GM18951 (cell line): ENCODE data around the gene GHR.
"Not testable (repeated sequence)": the region's sequence is repeated elsewhere in the genome, so short reads cannot be mapped to it uniquely, and the experiment has no call there.

ENCODE experiments used
- POLR2A ChIP-seq: IDR thresholded peaks from 4 replicates; pipeline ENCODE4 v1.6.1; 2011; ENCODE audit warnings: mild to moderate bottlenecking; ENCODE audit not compliant: insufficient read length, insufficient read depth; ENCODE audit errors: extremely low read depth
- in situ Hi-C: fragments of 300-500 bp; cut with MboI; formaldehyde crosslinking; loops from one replicate; pipeline ENCODE4 v1.12.0; 2022; ENCODE audit warnings: low sequenced_read_pairs, mixed read lengths, inconsistent platforms; ENCODE audit not compliant: unreplicated experiment

GHR gene

GRCh38 chr5:42655982-42656650 lies 232.9 kb downstream of the GHR start:
- TF ChIP-seq POLR2A: no peak
- in situ Hi-C loops: no loop called here

GRCh38 chr5:42656651-42657015 lies 233.4 kb downstream of the GHR start:
- in situ Hi-C loops: no loop called here

DNA sequence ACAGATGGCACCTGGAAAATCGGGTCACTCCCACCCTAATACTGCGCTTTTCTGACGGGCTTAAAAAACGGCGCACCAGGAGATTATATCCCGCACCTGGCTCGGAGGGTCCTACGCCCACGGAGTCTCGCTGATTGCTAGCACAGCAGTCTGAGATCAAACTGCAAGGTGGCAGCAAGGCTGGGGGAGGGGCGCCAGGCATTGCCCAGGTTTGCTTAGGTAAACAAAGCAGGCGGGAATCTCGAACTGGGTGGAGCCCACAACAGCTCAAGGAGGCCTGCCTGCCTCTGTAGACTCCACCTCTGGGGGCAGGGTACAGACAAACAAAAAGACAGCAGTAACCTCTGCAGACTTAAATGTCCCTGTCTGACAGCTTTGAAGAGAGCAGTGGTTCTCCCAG lies 236.6 kb downstream of the GHR start:
- in situ Hi-C loops: not testable (repeated sequence)

More at GRCh38 chr5:42656651-42657015, 233.4 kb downstream of the GHR start:
- TF ChIP-seq POLR2A: no peak

DNA sequence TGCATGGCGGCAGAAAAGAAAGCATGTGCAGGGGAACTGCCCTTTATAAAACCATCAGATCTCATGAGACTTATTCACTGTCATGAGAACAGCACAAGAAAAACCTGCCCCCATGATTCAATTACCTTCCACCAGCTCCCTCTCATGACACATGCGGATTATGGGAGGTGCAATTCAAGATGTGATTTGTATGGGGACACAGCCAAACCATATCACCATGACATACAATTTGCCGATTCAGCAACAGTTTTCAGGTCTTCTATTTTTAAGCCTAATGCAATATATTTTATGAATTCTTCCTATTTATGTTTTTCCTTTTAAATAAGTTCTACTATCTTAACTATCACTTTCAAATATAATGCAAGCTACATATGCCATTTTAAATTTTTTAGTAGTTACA lies 242.6 kb downstream of the GHR start:
- TF ChIP-seq POLR2A: no peak

GRCh38 chr5:42666869-42667268 lies 243.6 kb downstream of the GHR start:
- TF ChIP-seq POLR2A: no peak
- in situ Hi-C loops: no loop called here

More for the DNA sequence above, 242.6 kb downstream of the GHR start:
- in situ Hi-C loops: no loop called here

GRCh38 chr5:42668254-42668653 lies 245.0 kb downstream of the GHR start:
- in situ Hi-C loops: no loop called here
- TF ChIP-seq POLR2A: no peak

- TF ChIP-seq POLR2A: no peak
- in situ Hi-C loops: no loop called here
Measured at GRCh38 chr5:42672925-42673324, 249.7 kb downstream of the GHR start.

- TF ChIP-seq POLR2A: no peak
- in situ Hi-C loops: no loop called here
Measured at GRCh38 chr5:42675602-42676001, 252.4 kb downstream of the GHR start.

GRCh38 chr5:42676362-42676761 lies 253.1 kb downstream of the GHR start:
- TF ChIP-seq POLR2A: no peak
- in situ Hi-C loops: no loop called here

DNA sequence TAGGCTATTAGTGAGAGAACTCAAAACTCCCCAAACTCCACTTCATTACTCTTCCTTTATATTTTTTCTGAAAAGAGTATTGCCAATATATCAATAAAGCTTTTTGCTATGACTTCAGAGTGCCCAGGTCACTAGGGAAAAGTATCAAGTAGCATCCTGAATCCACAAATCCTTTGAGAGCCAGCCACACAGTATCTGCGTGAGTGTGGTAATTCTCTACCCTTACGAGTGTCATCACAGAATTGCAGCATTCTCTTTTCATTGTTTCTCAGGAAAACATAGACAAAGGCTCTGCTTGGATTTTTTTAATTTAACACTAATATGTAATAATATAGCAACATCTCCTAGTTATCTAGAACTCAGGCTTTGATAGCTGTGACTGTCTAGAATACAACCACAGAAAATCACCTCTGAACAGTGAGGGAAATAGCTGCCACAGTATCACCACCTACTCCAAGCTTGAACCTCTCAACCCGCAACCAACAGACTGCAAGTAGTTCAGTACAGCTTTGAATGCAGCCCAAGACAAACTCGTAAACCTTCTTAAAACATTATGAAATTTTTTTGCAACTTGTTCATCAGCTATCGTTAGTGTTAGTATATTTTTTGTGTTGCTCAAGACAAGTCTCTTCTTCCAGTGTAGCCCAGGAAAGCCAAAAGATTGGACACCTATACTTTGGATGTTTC lies 254.1 kb downstream of the GHR start:
- in situ Hi-C loops: no loop called here
- TF ChIP-seq POLR2A: no peak

- in situ Hi-C loops: no loop called here
- no peak for TF ChIP-seq POLR2A
Measured at GRCh38 chr5:42680046-42680445, 256.8 kb downstream of the GHR start.

DNA sequence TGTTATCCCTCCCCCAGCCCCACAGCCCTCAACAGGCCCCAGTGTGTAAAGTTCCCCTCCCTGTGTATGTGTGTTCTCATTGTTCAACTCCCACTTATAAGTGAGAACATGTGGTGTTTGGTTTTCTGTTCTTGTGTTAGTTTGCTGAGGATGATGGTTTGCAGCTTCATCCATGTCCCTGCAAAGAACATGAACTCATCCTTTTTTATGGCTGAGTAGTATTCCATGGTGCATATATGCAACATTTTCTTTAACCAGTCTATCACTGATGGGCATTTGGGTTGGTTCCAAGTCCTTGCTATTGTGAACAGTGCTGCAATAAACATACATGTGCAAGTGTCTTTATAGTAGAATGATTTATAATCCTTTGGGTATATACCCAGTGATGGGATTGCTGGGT lies 261.8 kb downstream of the GHR start:
- in situ Hi-C loops: not testable (repeated sequence)

GRCh38 chr5:42689391-42689790 lies 266.2 kb downstream of the GHR start:
- in situ Hi-C loops: no loop called here
- TF ChIP-seq POLR2A: no peak

DNA sequence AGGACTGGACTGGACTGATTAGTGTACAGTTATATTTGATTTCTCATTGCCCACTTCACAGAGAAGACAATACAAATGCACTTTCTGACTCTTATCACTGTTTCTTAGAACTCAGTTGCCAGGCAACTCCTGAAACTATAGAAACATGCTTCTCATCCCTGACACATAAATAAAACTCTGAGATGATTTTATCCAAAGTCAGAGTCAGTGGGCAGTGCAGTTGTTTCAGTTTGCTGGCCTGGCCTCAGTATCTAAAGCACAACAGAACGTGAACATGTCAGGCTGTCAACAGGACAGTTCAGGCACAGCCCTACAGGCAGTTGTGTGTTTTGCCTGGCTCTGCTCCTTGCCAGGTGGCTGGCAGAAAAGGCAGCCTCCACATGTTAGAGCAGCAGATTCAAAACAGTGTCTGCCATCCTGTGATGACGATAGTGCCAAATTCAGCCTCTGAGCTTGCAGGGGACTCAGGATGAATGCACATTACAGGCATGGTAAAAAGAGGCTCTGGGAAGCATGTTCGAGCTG lies 268.2 kb downstream of the GHR start:
- in situ Hi-C loops: no loop called here
- no peak for TF ChIP-seq POLR2A
